DMS153 (cell line): ENCODE results near the gene APLF.
"Not testable (repeated sequence)": the region's sequence is repeated elsewhere in the genome, so short reads cannot be mapped to it uniquely, and the experiment has no call there.

Experiments used
- DNase-seq: peaks from one replicate; lab custom pipeline; 2025; lab: John Stamatoyannopoulos, UW

The APLF gene

GRCh38 chr2:68588589-68588988, 121.2 kb downstream of the APLF start:
- no peak for DNase-seq

- DNase-seq: no peak
These were observed 122.6 kb downstream of the APLF start for GRCh38 chr2:68589963-68590362.

GRCh38 chr2:68590702-68591101, 123.3 kb downstream of the APLF start:
- DNase-seq: no peak

GRCh38 chr2:68591225-68591624, 123.8 kb downstream of the APLF start:
- DNase-seq: no peak

- no peak for DNase-seq
These were observed 126.7 kb downstream of the APLF start for GRCh38 chr2:68594041-68594440.

GRCh38 chr2:68594674-68595492, 127.5 kb downstream of the APLF start:
- DNase-seq: no peak

GRCh38 chr2:68595493-68595785, 128.1 kb downstream of the APLF start:
- not testable (repeated sequence) for DNase-seq

- not testable (repeated sequence) for DNase-seq
These were observed 133.1 kb downstream of the APLF start for GRCh38 chr2:68600495-68600894.

GRCh38 chr2:68603059-68603458, 135.7 kb downstream of the APLF start:
- DNase-seq: no peak

GRCh38 chr2:68604077-68604476, 136.7 kb downstream of the APLF start:
- DNase-seq: no peak

GRCh38 chr2:68605939-68606338, 138.6 kb downstream of the APLF start:
- no peak for DNase-seq

GRCh38 chr2:68606759-68607158, 139.4 kb downstream of the APLF start:
- no peak for DNase-seq

GRCh38 chr2:68607837-68608236, 140.5 kb downstream of the APLF start:
- DNase-seq: no peak

GRCh38 chr2:68612765-68613519, 145.6 kb downstream of the APLF start:
- DNase-seq: no peak

- no peak for DNase-seq
These were observed 153.4 kb downstream of the APLF start for GRCh38 chr2:68620772-68621171.

- DNase-seq: no peak
These were observed 156.4 kb downstream of the APLF start for GRCh38 chr2:68623820-68624219.

- DNase-seq: no peak
These were observed 160.2 kb downstream of the APLF start for GRCh38 chr2:68627615-68628014.
